ENCODE measurements around the gene GALNT5.
A peak's percentile ranks its signal among the peaks of the same experiment; 100 is the strongest.
"Not testable (repeated sequence)": the region's sequence is repeated elsewhere in the genome, so short reads cannot be mapped to it uniquely, and the experiment has no call there.

The GALNT5 gene

DNA sequence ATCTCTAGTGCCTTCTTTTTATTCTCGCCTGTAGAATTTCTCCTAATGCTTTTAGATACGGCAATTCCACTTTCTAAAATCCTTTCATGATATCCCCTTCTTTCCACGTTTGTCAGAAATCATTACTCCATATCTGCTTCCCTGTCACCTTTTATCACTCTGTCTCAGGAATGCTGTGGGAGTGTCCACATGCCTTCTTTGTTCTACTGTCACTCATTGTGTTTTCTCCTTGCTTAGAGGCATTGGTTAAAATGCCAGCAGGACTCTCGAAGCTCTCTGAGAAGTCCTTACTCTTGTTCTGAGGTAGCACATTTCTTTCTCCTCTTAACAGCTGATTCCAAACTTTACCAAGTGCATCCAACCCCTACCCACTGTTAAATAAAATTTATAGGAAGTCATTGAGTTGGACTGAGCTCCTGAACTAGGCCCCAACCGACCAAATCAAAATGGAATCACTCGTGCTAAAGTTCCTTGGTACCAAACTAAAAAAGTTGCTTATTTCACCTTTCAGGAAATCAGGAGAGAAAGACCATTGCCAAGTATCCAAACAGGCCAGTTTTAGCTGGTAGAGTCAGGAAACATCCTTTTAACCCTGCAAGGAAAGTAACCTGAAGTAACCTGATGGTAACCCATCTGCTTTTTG lies 10.6 kb upstream of the GALNT5 start:
- peak; percentile 2 for DNase-seq (ENCODE audit: low spot score)

DNA sequence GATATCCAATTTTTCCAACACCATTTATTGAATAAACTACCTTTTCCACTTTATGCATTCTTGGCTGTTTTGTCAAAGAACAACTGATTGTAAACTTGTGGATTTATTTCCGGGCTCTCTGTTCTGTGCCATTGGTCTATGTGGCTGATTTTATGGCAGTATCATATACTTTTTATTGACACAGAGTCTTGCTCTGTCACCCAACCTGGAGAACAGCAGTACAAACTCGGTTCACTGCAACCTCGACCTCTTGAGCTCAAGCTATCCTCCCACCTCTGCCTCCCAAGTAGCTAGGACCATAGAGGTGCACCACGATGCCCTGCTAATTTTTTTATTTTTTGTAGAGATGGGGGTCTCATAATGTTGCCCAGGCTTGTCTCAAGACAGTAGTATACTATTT lies 6.7 kb upstream of the GALNT5 start:
- no peak for DNase-seq (ENCODE audit: low spot score)

DNA sequence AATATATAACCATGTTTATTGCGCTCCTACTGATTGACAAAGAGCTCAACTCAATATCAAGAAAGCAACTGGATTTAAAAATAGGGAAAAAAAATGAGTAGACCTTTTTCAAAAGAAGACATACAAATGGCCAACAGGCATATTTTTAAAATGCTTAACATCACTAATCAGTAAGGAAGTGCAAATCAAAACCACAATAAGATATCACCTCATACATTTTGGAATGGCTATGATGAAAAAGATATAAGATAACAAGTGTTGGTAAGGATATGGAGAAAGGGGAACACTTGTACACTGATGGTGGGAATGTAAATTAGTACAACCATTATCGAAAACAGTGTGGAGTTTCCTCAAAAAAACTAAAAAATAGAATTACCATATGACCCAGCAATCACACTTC lies 5.6 kb upstream of the GALNT5 start:
- no peak for DNase-seq (ENCODE audit: low spot score)

DNA sequence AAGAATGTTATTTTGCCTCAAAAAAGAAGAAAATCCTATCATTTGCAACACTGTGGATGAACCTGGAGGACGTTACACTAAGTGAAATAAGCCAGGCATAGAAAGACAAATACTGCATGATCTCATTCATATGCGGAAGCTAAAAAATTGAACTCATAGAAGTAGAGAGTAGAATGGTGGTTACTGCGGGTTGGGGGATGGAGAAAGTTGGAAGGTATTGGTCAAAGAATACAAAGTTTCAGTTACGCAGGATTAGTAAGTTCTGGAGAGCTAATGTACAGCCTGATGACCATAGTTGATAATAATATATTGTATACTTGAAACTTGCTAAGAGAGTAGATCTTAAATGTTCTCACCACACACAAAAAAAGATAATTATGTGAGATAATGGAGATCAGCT lies 5.0 kb upstream of the GALNT5 start:
- no peak for DNase-seq (ENCODE audit: low spot score)

DNA sequence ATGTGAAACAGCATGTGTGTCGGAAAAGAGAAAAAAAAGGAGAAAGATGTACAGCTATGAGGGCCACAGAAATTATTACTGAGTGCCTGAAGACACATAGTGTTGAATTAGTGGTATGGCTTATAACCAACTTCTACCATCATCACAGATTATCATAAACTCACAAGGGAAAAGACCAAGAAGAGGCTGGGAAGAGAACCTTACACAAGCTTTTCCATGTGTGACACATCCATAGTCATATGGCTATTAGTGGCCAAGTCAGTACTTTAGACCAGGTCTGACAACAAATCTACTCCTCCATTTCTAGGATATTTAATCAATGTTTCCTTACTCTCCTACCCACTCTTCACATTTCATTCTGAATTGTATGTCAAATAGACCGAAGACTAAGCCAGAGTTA lies 3.5 kb upstream of the GALNT5 start:
- DNase-seq (ENCODE audit: low spot score) = peak; percentile 12

DNA sequence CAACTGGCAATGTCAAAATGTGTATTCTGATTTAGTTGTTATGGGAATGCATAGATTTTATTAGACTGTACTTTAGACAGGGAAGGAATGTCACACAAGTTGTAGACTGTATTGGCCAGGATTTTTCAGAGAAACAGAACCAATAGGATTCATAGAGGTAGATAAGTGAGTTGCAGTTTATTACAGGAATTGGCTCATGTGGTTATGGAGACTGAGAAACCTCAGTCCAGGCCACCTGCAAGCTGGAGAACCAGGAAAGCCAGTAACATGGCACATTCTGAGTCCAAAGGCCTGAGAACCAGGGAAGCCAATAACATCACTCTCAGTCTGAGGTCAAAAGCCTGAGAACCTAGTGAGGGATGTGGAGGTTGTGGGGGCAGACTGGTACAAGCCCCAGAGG lies 1.8 kb upstream of the GALNT5 start:
- DNase-seq (ENCODE audit: low spot score) = no peak

DNA sequence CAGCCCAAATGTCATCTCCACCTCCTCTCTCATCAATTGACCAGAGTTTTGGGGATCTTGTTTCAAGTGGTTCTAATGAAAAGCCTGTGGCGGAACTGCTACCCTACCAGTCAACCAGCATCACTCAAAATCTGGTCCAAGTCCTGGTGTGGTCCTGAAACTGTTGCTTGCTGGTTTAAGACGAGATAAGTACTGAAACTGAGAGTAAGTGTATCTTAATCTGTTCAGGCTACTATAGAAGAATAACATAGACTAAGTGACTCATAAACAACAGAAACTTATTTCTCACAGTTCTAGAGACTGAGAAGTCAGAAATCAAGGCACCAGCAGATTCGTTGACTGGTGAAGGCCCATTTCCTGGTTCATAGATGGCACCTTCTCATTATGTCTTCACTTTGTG lies 879 bp upstream of the GALNT5 start:
- no peak for DNase-seq (ENCODE audit: low spot score)

DNA sequence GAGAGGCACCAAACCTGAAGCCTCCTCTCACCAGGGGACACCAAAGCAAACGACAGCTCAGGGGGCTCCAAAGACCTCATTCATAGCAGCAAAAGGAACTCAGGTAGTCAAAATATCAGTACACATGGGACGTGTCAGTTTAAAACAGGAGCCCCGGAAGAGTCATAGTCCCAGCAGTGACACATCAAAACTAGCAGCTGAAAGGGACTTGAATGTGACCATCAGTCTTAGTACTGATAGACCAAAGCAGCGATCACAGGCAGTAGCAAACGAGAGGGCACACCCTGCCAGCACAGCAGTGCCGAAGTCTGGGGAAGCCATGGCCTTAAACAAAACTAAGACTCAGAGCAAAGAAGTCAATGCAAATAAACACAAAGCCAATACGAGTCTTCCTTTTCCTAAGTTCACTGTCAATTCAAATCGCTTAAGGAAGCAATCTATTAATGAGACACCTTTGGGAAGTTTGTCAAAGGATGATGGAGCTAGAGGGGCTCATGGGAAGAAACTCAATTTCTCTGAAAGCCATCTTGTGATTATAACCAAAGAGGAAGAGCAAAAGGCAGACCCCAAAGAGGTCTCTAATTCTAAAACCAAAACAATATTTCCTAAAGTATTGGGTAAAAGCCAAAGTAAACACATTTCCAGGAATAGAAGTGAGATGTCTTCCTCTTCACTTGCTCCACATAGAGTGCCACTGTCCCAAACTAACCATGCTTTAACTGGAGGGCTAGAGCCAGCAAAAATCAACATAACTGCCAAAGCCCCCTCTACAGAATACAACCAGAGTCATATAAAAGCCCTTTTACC lies 1.2 kb downstream of the GALNT5 start:
- no peak for DNase-seq (ENCODE audit: low spot score)

DNA sequence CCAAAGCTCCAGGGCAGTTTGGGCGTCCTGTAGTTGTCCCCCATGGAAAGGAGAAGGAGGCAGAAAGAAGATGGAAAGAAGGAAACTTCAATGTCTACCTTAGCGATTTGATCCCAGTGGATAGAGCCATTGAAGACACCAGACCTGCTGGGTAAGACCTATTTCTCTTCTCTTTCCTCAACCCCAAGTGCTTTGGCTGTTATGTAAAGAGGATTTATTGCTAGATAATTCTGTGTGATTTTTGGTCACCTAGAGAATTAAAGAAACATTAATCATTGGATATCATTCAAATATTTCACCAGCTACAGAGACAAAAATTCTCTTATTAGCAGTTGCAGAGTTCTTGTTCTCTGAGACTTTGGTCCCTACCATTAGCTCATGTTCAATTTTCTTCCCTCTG lies 1.9 kb downstream of the GALNT5 start:
- DNase-seq (ENCODE audit: low spot score) = no peak

DNA sequence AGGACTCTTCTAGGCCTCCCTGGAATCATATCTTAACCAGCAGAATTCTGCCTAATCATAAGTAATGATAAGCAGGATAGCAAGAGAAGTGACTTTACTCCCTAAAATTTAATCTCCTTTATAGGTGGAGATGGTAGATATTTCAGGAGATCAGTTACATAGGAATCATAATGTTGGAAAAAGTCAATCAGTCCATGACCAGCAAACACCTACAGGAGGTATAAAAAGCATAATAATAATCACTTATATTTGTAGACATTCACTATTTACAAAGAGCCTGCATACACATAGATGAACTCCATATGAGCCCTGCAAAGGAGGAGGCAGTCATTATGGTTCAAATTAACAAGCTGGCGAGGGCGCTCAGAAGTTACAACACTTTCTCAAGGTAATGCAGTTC lies 2.5 kb downstream of the GALNT5 start:
- DNase-seq (ENCODE audit: low spot score) = no peak

DNA sequence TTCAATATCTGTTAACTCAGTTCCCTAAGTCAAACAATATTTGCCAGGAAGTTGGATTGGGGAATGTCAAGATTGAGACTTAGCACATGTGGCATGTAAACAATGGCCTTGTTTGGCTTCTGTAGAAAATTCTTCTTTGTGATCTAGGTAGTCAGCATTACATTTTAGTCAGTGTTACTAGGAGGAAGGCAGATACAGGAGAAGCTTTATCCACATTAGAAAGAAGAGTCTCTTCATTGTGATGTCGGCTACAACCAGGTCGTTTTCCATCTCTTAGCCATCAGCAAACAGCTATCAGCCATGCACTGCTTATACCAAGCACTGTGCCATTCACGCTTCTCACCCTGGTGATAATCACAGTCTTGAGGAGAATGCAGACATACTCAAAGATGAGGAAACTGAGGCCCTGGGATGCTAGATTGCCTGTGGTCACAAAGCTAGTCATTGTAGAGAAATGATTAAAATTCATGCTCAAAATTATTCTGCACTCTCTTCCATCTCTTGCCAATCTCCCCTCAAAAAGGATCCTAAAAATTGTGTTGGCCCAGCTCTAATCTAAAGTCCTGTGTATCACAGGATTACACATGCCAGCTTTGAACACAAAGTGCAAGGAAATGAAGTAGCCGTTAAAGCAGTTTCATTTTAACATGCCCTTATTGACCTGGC lies 3.2 kb downstream of the GALNT5 start:
- DNase-seq (ENCODE audit: low spot score) = no peak

DNA sequence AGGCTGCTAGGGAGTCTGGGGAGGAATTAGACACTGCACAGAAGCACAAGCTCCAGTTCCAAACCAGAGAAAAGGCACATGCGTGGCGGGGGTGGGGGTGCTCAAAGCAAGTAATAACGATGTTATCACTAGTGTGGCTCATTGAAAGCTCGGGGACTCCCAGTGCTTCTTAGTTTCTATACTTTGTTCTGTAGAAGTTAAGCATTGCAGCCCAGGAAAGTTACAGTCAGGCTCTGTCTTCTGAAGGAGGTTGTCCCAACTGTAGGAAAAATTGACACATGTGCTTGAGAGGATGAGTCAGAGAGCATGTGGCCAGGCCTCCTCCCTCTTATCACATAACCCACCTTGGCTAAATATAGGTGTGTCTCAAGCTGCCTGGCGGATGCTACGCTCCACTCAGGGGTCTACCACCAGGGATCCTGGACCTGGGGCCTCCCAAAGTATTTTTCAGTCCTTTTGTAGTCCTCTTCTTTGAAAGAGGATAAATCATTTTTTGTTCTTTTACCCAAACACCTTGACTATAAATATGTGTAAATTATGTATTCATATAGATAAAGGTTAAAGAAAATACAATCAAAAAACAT lies 3.8 kb downstream of the GALNT5 start:
- DNase-seq (ENCODE audit: low spot score) = peak; percentile 36

DNA sequence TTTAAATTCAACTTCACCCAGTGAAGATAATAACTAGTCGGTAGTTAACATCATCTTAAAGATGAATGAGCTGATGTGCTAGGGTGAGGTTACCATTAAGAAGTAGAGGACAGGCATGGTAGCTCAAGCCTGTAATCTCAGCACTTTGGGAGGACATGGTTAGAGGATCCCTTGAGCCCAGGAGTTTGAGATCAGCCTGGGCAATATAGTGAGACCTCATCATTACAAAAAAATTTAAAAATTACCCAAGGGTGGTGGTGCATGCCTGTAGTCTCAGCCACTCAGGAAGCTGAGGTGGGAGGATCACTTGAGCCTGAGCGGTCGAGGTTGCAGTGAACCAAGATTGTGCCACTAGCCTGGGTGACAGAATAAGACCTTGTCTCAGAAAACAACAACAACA lies 4.7 kb downstream of the GALNT5 start:
- no peak for DNase-seq (ENCODE audit: low spot score)

DNA sequence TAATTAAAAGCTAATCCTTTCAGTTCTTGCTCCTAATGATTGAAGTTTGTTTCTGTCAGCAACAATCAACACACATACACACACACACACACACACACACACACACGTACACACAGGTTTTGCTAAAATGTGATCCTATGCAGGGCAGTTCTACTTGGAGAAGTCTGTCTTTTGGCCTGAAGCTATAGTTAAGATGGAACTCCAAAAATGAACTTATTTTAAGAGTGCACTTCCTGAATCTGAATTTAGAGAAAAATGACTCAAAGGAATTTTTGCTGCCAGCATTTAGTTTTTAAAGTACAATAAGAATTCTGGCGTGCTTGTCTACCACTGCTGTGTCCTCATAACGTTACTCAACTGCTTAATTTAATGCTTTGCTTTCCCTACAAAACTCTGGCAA lies 6.6 kb downstream of the GALNT5 start:
- no peak for DNase-seq (ENCODE audit: low spot score)

DNA sequence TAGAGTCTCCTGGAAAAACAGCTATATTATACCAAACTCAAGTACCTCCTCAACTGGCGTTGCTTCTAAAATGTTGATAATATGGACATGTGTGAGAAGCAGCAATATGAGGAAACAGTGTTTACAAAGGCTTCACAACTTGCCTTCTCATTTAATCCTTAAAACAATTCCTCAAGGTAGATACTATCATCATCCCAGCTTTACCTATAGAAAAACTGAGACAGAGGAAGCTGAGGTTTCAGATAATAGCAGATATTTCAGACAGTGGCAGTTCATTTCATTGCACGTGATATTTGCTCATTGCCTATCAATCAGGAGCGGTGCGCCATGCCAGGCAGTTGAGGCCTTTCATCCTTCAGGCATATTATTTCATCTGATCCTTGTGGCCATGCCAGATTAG lies 8.3 kb downstream of the GALNT5 start:
- DNase-seq (ENCODE audit: low spot score) = no peak

DNA sequence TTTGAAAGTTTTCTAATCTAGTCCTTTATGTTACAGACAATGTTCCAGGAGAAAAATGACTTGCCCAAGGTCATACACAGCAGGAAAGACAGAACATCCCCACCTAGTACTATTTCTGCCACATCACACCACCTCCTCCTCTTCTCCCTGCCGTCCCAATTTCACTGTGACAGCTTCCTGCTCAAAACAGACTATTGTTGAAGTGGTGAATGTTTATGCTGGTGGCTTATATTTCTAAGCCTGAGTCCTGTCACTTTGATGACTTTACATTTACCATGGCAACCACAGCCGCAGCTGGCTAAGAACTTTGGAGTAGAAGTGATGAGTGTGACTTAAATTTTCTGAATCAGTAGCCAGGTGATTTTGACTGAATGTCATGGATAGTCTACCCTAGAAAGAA lies 10.0 kb downstream of the GALNT5 start:
- DNase-seq (ENCODE audit: low spot score) = no peak

DNA sequence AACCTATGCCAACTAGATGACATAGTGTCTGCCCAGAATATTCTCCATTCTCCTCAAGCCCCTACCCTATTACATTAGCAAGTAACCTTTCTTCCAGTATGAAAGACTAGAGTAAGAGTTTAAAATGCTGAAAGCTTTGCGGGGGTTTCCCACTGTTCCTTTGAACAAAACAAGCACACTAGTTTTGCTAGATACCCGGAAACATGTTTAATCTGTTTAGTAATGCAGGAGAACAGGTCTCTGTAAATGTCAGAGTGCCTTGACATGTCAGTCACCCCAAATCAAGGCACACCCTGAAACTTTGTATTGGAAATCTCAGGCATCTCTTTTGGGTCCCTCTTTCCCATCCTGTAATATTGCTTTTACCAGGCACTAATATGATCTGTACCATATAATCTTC lies 11.6 kb downstream of the GALNT5 start:
- DNase-seq (ENCODE audit: low spot score) = no peak

DNA sequence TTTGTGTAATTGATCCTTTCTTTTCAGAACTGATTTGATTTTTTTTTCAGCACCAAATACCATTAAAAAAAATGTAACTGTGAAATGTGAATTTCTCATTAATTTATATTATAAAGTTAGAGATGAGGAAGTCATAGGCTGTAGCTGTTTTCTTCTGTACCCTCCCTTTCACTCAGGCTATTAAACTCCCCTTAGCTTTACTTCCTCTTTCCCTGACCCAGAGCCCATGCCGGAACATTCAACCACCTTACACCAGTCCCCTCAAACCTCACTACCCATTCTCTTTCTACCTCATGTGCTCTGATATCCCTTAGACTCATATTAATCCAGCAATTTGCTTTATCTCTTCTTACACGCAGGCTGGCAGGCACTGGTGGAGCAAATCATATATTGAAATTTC lies 12.4 kb downstream of the GALNT5 start:
- no peak for DNase-seq (ENCODE audit: low spot score)

DNA sequence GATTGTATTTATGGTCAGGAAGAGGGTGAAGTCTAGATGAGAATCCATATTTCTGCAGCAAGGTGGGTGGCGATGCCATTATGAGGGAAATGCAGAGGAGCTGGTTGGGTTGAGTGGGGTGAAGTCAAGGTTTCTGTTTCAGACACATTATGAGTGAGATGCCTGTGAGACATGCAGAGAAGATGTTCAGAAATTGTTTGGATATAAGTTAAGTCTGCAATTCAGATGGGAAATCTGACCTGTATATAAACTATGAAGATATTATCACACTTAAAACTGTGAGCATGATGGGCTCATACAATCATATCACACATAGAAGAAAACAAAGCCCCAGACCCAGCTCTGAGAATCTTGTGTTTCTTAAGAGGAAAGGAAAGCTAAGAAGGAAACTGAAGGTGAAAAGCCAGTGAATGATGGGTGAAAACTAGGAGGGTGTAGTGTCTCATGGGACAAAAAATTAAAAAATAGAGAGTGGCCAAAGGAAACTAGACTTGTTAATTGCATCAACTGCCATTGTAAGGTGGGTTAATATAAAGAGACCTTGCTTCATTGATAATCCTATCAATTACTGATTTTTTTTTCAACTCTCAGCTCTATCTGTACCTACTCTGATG lies 14.2 kb downstream of the GALNT5 start:
- DNase-seq (ENCODE audit: low spot score) = no peak

DNA sequence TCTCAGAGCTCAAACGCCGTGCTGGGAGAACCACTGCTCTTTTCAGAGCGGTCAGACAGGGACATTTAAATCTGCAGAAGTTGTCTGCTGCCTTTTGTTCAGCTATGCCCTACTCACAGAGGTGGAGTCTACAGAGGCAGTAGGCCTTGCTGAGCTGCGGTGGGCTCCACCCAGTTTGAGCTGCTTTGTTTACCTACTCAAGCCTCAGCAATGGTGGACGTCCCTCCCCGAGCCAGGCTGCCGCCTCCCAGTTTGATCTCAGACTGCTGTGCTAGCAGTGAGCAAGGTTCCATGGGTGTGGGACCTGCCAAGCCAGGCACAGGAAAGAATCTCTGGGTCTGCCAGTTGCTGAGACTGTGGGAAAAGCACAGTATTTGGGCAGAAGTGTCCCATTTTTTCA lies 21.8 kb downstream of the GALNT5 start:
- DNase-seq (ENCODE audit: low spot score) = not testable (repeated sequence)

DNA sequence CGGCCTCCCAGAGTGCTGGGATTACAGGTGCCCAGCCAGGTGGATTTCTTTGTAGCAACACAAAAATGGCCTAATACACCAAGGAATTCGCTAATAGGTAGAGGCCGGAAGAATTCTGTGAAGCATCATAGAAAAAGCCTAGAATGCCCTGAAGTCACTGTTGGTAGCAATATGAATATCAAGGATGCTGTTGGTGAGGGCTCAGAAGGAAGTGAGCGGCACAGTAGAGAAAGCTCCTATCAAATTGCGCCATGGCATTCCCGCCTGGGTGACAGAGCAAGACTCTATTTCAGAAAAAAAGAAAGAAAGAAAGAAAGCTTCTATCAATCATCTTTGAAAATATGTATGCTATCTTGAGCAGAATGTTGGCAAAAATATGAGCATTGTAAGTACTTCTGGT lies 23.8 kb downstream of the GALNT5 start:
- DNase-seq (ENCODE audit: low spot score) = no peak

DNA sequence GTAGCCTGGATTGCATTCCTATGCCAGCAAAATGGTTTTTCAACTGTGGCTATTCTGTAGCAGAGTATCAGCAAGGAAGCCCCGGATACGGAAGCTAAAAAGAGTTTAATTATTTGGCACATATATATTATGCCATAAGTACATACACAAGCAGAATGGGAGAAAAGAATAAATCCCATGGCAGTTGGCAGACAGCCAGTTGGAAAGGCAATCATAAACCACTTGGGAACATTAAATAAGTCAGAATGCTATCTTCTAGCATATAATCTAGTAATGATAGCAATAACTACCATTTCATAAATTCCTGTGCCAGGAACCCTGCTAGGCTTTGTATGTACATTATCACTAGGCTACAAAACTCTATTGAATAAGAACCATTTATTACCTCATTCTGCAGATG lies 26.0 kb downstream of the GALNT5 start:
- no peak for DNase-seq (ENCODE audit: low spot score)

DNA sequence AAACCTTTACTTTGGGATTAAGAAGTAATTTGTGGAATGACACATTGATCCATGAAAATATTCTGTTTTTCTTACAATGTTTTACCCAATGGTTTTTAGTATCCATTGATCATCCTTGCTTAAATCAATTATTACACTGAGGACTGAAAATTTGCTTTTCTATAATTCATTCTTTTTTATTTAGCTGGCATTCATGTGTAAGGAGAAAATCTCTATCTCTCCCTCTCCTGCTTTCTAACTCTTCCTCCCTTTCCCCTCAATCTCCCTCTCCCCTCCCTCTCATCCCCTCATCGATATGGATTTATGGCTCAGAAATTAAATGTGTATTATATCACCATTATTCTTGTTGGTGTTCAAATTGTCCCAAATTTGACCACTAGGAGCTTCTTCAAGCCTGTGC lies 29.7 kb downstream of the GALNT5 start:
- no peak for DNase-seq (ENCODE audit: low spot score)
